Mesenchymal stem cell (in vitro differentiated cells and primary cell): ENCODE results near the gene GXYLT1. TPM values are rescaled to one million over a fixed set of nuclear protein-coding genes. Genes with fewer than 3 reads are reported as not detected.
A peak's percentile ranks its signal among the peaks of the same experiment; 100 is the strongest.

Experiments used
- DNase-seq: peaks from one replicate; pipeline ENCODE4 v3.0.0-alpha.2; 2013
- H2AFZ ChIP-seq: one replicate; pipeline ENCODE4 v1.6.1; 2013; ENCODE audit warnings: low read depth, mild to moderate bottlenecking, control low read depth, inconsistent platforms, low read length, moderate library complexity
- H2AK5ac ChIP-seq: 2 replicates; pipeline ENCODE4 v1.6.1; 2013; ENCODE audit warnings: low read length, moderate library complexity, mild to moderate bottlenecking, inconsistent platforms; ENCODE audit not compliant: severe bottlenecking
- H2BK120ac ChIP-seq: one replicate; pipeline ENCODE4 v1.6.1; 2013; ENCODE audit warnings: low read depth, mild to moderate bottlenecking, inconsistent platforms, low read length, moderate library complexity
- H2BK12ac ChIP-seq, 2 experiments: one replicate each; pipeline ENCODE4 v1.6.1; 2013; ENCODE audit warnings: inconsistent platforms in 2 of 2, low read length in 2 of 2, mild to moderate bottlenecking in 2 of 2, moderate library complexity in 2 of 2, control low read depth in 1 of 2
- H2BK15ac ChIP-seq: one replicate; pipeline ENCODE4 v1.6.1; 2013; ENCODE audit warnings: mild to moderate bottlenecking, low read depth, inconsistent platforms; ENCODE audit not compliant: poor library complexity, severe bottlenecking
- H2BK5ac ChIP-seq: 2 replicates; pipeline ENCODE4 v1.6.1; 2013; ENCODE audit warnings: low read depth, mild to moderate bottlenecking, low read length, control low read depth, inconsistent platforms; ENCODE audit not compliant: poor library complexity, severe bottlenecking
- H3K14ac ChIP-seq, 2 experiments: one replicate each; pipeline ENCODE4 v1.6.1; 2013; ENCODE audit warnings: inconsistent platforms in 2 of 2, low read length in 2 of 2, control low read depth in 1 of 2, mild to moderate bottlenecking in 1 of 2, moderate library complexity in 1 of 2
- H3K18ac ChIP-seq, 2 experiments: one replicate each; pipeline ENCODE4 v1.6.1; 2013; ENCODE audit warnings: inconsistent platforms in 2 of 2, low read length in 2 of 2, control low read depth in 1 of 2, low read depth in 1 of 2, mild to moderate bottlenecking in 1 of 2
- H3K23ac ChIP-seq, 2 experiments: one replicate each; pipeline ENCODE4 v1.6.1; 2013; ENCODE audit warnings: inconsistent platforms in 2 of 2, low read length in 2 of 2, mild to moderate bottlenecking in 2 of 2, moderate library complexity in 2 of 2, control low read depth in 1 of 2
- H3K27ac ChIP-seq: 2 replicates; pipeline ENCODE4 v1.5.1; 2013; ENCODE audit warnings: mild to moderate bottlenecking, moderate library complexity, low read length, control low read depth, inconsistent platforms; ENCODE audit not compliant: poor library complexity, severe bottlenecking
- H3K27me3 ChIP-seq, 2 experiments: 2 replicates each; pipeline versions ENCODE4 v1.6.1 to v1.7.0; 2013; ENCODE audit warnings: low read length in 2 of 2, mild to moderate bottlenecking in 2 of 2, moderate library complexity in 2 of 2, control low read depth in 1 of 2, inconsistent platforms in 1 of 2; ENCODE audit not compliant: control insufficient read depth in 1 of 2, insufficient read depth in 1 of 2
- H3K36me3 ChIP-seq, 2 experiments: 2 replicates each; pipeline versions ENCODE4 v1.6.1 to v1.7.0; 2013; ENCODE audit warnings: low read length in 2 of 2, control low read depth in 1 of 2, inconsistent platforms in 1 of 2, low read depth in 1 of 2, mild to moderate bottlenecking in 1 of 2; ENCODE audit not compliant: insufficient read depth in 2 of 2, control insufficient read depth in 1 of 2
- H3K4ac ChIP-seq, 2 experiments: one replicate each; pipeline ENCODE4 v1.6.1; 2013; ENCODE audit warnings: inconsistent platforms in 2 of 2, low read length in 2 of 2, mild to moderate bottlenecking in 2 of 2, moderate library complexity in 2 of 2, control low read depth in 1 of 2, low read depth in 1 of 2
- H3K4me1 ChIP-seq: 2 replicates; pipeline ENCODE4 v1.6.1; 2013; ENCODE audit warnings: low read depth, low read length, control low read depth; ENCODE audit not compliant: control insufficient read depth, insufficient read depth
- H3K4me2 ChIP-seq: 2 replicates; pipeline ENCODE4 v1.6.1; 2013; ENCODE audit warnings: low read length, mild to moderate bottlenecking, inconsistent platforms; ENCODE audit not compliant: poor library complexity, severe bottlenecking
- H3K4me3 ChIP-seq, 2 experiments: 2 replicates each; pipeline versions ENCODE4 v1.5.1 to v1.7.0; 2013; ENCODE audit warnings: low read length in 2 of 2, mild to moderate bottlenecking in 2 of 2, control low read depth in 1 of 2, low read depth in 1 of 2; ENCODE audit not compliant: insufficient read depth in 1 of 2
- H3K79me1 ChIP-seq: replicated peaks from 2 replicates; pipeline ENCODE4 v1.6.1; 2013; ENCODE audit warnings: mild to moderate bottlenecking, control low read depth, low read length, inconsistent platforms; ENCODE audit not compliant: poor library complexity, severe bottlenecking
- H3K9ac ChIP-seq: 2 replicates; pipeline ENCODE4 v1.7.0; 2013; ENCODE audit warnings: mild to moderate bottlenecking, low read length, moderate library complexity
- H3K9me3 ChIP-seq: 2 replicates; pipeline ENCODE4 v1.7.0; 2013; ENCODE audit warnings: mild to moderate bottlenecking, low read length; ENCODE audit not compliant: control insufficient read depth
- H4K8ac ChIP-seq: one replicate; pipeline ENCODE4 v1.6.1; 2013; ENCODE audit warnings: inconsistent platforms, mild to moderate bottlenecking, low read length, moderate library complexity
- H4K91ac ChIP-seq: one replicate; pipeline ENCODE4 v1.6.1; 2013; ENCODE audit warnings: mild to moderate bottlenecking, low read length, inconsistent platforms
- WGBS: methylation state at CpG from one replicate; pipeline ENCODE4 v1.1.7; 2013; ENCODE audit warnings: mixed read lengths; 5-methylcytosine and 5-hydroxymethylcytosine counted together
- polyA plus RNA-seq, 2 experiments: library from polyadenylated mRNA; stranded (reverse); fragments of 200-250 nt; gene quantifications; one replicate each; pipeline ENCODE4 v1.2.3, GENCODE V29; 2013

Gene GXYLT1, protein sequence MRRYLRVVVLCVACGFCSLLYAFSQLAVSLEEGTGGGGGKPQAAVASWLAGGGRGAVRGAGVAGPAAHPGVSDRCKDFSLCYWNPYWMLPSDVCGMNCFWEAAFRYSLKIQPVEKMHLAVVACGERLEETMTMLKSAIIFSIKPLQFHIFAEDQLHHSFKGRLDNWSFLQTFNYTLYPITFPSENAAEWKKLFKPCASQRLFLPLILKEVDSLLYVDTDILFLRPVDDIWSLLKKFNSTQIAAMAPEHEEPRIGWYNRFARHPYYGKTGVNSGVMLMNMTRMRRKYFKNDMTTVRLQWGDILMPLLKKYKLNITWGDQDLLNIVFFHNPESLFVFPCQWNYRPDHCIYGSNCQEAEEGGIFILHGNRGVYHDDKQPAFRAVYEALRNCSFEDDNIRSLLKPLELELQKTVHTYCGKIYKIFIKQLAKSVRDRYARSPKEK
- 12.0 TPM for polyA plus RNA-seq (2013, experiment 1 of 2)
- polyA plus RNA-seq (2013, experiment 2 of 2) = 13.0 TPM

DNA sequence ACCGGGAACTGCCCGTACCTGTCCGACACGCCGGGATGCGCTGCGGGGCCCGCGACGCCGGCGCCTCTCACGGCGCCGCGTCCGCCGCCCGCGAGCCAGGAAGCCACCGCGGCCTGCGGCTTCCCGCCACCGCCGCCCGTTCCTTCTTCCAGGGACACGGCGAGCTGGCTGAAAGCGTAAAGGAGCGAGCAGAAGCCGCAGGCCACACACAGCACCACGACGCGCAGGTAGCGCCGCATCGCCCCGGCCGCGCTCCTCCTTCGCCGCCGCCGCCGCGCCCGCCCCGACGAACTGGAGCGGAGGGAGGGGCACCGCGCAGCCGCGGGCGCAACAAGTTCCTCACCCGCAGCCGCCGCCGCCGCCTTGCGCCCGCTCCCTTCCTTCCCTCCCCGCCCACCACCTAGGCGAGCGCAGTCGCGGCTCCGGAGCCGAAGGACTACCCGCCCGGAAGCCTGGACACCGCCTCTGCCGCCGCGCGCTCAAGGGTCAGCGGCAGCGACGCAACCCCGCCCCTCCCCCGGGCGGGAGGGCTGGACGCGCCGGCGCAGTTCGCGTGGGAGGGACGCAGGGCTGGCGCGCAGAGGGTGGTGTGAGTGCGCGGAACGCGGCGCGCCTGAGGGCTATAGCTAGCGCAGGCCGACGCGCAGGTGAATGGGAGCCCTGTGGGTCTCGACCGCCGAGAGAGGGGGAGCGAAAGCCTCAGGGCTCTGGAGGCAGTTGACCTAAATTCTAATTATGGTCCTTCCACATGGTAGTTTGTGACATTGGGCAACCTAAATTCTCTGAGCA, at the start of gene GXYLT1:
Gene GXYLT1 (minus strand): TSS at position 467 of the 789 bp plus-strand sequence. CDS start 228 bp downstream, at position 239.
- WGBS = 3% methylated on average over 80 of the region's 106 CpGs
- peak within 1 kb of the TSS in 1 of 2 experiments; percentile 85 for H3K23ac ChIP-seq

DNA sequence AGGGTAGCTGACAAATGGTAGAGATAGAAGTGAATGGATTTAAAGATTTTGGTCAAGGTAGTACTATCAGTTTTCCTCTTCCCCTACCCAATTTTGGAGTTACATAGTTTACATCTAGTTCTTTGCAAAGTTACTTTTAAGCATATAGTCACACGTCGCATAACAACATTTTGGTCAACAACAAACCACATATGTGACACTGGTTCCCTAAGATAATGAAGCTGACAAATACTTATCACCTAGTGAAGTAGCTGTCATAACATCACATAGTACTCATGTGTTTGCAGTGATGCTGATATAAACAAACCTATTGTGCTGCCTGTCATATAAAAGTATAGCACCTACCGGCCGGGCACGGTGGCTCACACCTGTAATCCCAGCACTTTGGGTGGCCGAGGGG, 48.0 kb upstream of the GXYLT1 start:
- H3K9ac ChIP-seq = no peak overlapping the region
- H2BK12ac ChIP-seq = no peak overlapping the region
- no peaks in the 10 kb centered on the region for H3K9me3 ChIP-seq
- no peak overlapping the region for H2BK120ac ChIP-seq
- no peak overlapping the region for H2BK5ac ChIP-seq
- H3K4me2 ChIP-seq = no peak overlapping the region
- H2AK5ac ChIP-seq = no peak overlapping the region
- H3K4ac ChIP-seq = no peak overlapping the region
- no peak for DNase-seq
- H3K18ac ChIP-seq = no peak overlapping the region
- H3K14ac ChIP-seq = no peak overlapping the region
- H3K4me3 ChIP-seq = no peak overlapping the region
- WGBS = 99% methylated on average over 6 of the region's 6 CpGs
- H4K8ac ChIP-seq = no peak overlapping the region
- no peak overlapping the region for H2BK15ac ChIP-seq
- H3K36me3 ChIP-seq = peaks cover 8 to 45% of the 10 kb centered on the region in 2 experiments
- H3K4me1 ChIP-seq = peaks cover 3% of the 10 kb centered on the region
- H3K23ac ChIP-seq = no peak overlapping the region
- no peak overlapping the region for H4K91ac ChIP-seq
- H2AFZ ChIP-seq = no peak overlapping the region
- H3K27me3 ChIP-seq = no peaks in the 10 kb centered on the region
- peaks cover 16% of the 10 kb centered on the region for H3K79me1 ChIP-seq
- H3K27ac ChIP-seq = no peak overlapping the region

More for the DNA sequence above, at the start of gene GXYLT1:
- no peak within 1 kb of the TSS for H2BK120ac ChIP-seq
- H2AFZ ChIP-seq = peak within 1 kb of the TSS; percentile 62
- peak; percentile 92 for DNase-seq
- peak within 1 kb of the TSS; percentile 44 for H3K27ac ChIP-seq
- H4K91ac ChIP-seq = peak within 1 kb of the TSS; percentile 70
- H3K9me3 ChIP-seq = no peaks in the 10 kb centered on the region
- H2BK12ac ChIP-seq = peak within 1 kb of the TSS in 1 of 2 experiments; percentile 54
- H3K79me1 ChIP-seq = peaks cover 2% of the 10 kb centered on the region
- no peaks in the 10 kb centered on the region for H3K36me3 ChIP-seq
- H3K4me1 ChIP-seq = peaks cover 2% of the 10 kb centered on the region
- H3K4ac ChIP-seq = peak within 1 kb of the TSS; percentile 13 to 41
- peak within 1 kb of the TSS; percentile 12 for H2BK15ac ChIP-seq
- H3K14ac ChIP-seq = peak within 1 kb of the TSS in 1 of 2 experiments; percentile 40
- peak within 1 kb of the TSS; percentile 70 to 78 for H3K18ac ChIP-seq
- no peaks in the 10 kb centered on the region for H3K27me3 ChIP-seq
- peak within 1 kb of the TSS; percentile 90 for H3K9ac ChIP-seq
- H4K8ac ChIP-seq = peak within 1 kb of the TSS; percentile 73
- peak within 1 kb of the TSS; percentile 83 for H3K4me2 ChIP-seq
- peak within 1 kb of the TSS; percentile 86 to 95 for H3K4me3 ChIP-seq
- no peak within 1 kb of the TSS for H2AK5ac ChIP-seq
- no peak within 1 kb of the TSS for H2BK5ac ChIP-seq

DNA sequence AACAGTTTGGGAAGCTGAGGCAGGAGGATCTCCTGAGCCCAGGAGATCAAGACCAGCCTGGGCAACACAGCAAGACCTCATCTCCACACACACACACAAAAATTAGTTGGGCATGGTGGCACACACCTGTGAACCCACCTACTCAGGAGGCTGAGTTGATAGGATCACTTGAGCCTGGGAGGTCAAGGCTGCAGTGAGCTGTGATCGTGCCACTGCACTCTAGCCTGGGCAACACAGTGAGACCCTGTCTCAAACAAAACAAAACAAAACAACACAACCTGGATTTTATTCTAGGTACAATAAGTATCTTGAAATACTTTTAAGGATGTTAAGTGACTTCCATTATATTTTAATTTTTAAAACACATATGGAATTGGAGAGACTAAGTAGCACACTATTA, 47.6 kb upstream of the GXYLT1 start:
- no peak overlapping the region for H3K9ac ChIP-seq
- H4K91ac ChIP-seq = no peak overlapping the region
- no peak overlapping the region for H3K4me2 ChIP-seq
- H3K4me1 ChIP-seq = peaks cover 3% of the 10 kb centered on the region
- H2BK120ac ChIP-seq = no peak overlapping the region
- H3K36me3 ChIP-seq = peaks cover 8 to 40% of the 10 kb centered on the region in 2 experiments
- H3K23ac ChIP-seq = no peak overlapping the region
- peaks cover 17% of the 10 kb centered on the region for H3K79me1 ChIP-seq
- no peak overlapping the region for H3K4me3 ChIP-seq
- WGBS = no CpG with 5 or more reads among the region's 1 CpG
- no peak overlapping the region for H2BK12ac ChIP-seq
- H2BK15ac ChIP-seq = no peak overlapping the region
- H3K18ac ChIP-seq = no peak overlapping the region
- no peak overlapping the region for H2AFZ ChIP-seq
- H2AK5ac ChIP-seq = peak overlapping the region; percentile 51
- H3K9me3 ChIP-seq = no peaks in the 10 kb centered on the region
- H4K8ac ChIP-seq = no peak overlapping the region
- H3K4ac ChIP-seq = no peak overlapping the region
- no peak overlapping the region for H3K14ac ChIP-seq
- H3K27ac ChIP-seq = no peak overlapping the region
- H3K27me3 ChIP-seq = no peaks in the 10 kb centered on the region
- H2BK5ac ChIP-seq = no peak overlapping the region
- DNase-seq = no peak

DNA sequence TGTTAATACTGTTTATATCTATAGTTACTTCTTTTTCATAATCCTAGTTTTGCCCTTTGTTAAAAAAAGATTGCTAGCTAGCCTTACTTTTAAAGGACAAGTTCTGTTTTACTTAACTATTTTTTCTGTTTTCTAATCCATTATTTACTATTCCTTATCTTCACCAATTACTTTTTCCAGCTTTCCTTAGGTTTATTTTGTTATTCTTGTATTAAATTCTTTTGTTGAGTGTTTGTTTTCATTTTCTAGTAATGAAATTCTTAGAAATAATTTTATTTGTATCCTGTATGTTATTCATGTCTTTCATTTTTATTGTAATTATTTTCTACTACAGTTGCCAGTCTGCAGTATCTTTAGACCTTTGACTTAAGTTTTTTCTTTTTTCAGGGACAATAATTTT, 45.7 kb upstream of the GXYLT1 start:
- Histone ChIP-seq H2AK5ac (no peak overlapping the region), H4K8ac (no peak overlapping the region), H3K4ac (no peak overlapping the region), H3K9ac (no peak overlapping the region), H3K4me2 (no peak overlapping the region), H3K4me3 (no peak overlapping the region), H3K4me1 (peaks cover 3% of the 10 kb centered on the region), H3K27ac (no peak overlapping the region), H4K91ac (no peak overlapping the region), H2AFZ (no peak overlapping the region), H2BK5ac (no peak overlapping the region), H3K27me3 (no peaks in the 10 kb centered on the region), H3K23ac (no peak overlapping the region), H3K14ac (no peak overlapping the region), H3K79me1 (peaks cover 16% of the 10 kb centered on the region), H2BK12ac (no peak overlapping the region), H2BK120ac (no peak overlapping the region), H3K9me3 (no peaks in the 10 kb centered on the region), H3K36me3 (peaks cover 8 to 25% of the 10 kb centered on the region in 2 experiments), H2BK15ac (no peak overlapping the region), H3K18ac (no peak overlapping the region)
- no peak for DNase-seq
